ENCODE measurements around the gene GLIS1.

DNA sequence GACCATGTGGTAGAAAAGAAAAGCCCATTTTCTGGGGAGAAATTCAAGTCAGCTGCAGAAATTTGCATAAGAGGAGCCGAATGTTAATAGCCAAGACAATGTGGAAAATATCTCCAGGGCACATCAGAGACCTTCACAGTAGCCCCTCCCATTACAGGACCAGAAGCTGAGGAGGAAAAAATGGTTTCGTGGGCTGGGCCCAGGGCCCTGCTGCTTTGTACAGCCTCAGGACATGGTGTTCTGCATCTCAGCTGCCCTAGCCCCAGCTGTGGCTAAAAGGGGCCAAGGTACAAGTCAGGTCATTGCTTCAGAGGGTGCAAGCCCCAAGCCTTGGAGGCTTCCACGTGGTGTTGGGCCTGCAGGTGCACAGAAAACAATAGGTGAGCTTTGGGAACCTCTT lies 171.5 kb downstream of the GLIS1 start:
- TF ChIP-seq POLR2A (IDR thresholded peaks at IDR 0.05): no peak
- TF ChIP-seq, protein P1, sequence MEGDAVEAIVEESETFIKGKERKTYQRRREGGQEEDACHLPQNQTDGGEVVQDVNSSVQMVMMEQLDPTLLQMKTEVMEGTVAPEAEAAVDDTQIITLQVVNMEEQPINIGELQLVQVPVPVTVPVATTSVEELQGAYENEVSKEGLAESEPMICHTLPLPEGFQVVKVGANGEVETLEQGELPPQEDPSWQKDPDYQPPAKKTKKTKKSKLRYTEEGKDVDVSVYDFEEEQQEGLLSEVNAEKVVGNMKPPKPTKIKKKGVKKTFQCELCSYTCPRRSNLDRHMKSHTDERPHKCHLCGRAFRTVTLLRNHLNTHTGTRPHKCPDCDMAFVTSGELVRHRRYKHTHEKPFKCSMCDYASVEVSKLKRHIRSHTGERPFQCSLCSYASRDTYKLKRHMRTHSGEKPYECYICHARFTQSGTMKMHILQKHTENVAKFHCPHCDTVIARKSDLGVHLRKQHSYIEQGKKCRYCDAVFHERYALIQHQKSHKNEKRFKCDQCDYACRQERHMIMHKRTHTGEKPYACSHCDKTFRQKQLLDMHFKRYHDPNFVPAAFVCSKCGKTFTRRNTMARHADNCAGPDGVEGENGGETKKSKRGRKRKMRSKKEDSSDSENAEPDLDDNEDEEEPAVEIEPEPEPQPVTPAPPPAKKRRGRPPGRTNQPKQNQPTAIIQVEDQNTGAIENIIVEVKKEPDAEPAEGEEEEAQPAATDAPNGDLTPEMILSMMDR (IDR thresholded peaks at IDR 0.05): no peak
